HepG2 (cell line): ENCODE results near the gene CNNM3. TPM values are rescaled to one million over a fixed set of nuclear protein-coding genes. Genes with fewer than 3 reads are reported as not detected.
A peak's percentile ranks its signal among the peaks of the same experiment; 100 is the strongest.

Source experiments
- ATAC-seq: fragments of 200-7000 bp; cut with Tn5 transposase; 3 replicates; pipeline ENCODE4 v1.9.1; 2020; ENCODE audit warnings: mild to moderate bottlenecking, moderate library complexity
- BruUV-seq: library from RNA; stranded (reverse); fragments of 400-500 nt; replicated peaks from 2 replicates; lab custom pipeline; 2021; lab: Mats Ljungman, UMichigan
- CTCF ChIA-PET: fragments of 300-600 bp; formaldehyde crosslinking; extraction: SDS; loops from one replicate; lab custom pipeline; 2021; ENCODE audit warnings: low total read pairs, inconsistent platforms, low intra/inter-chr PET ratio; lab: Yijun Ruan, JAX
- POLR2A ChIA-PET: fragments of 350-600 bp; sonication (Branson Sonifier 250); formaldehyde crosslinking; loops from one replicate; lab custom pipeline; 2020; ENCODE audit warnings: antibody characterized with exemption, inconsistent platforms; lab: Yijun Ruan, JAX
- DNase-seq: peaks from one replicate; pipeline ENCODE4 v3.0.0-alpha.2; 2015; ENCODE audit warnings: low spot score
- FAIRE-seq: peaks from 3 replicates; lab custom pipeline; 2011; peaks lifted over from hg19 to GRCh38; lab: Jason Lieb, UNC
- H2AFZ ChIP-seq: one replicate; pipeline ENCODE4 v1.6.1; 2011; ENCODE audit warnings: low read length, inconsistent platforms
- H3K27ac ChIP-seq: fragments of 300-600 bp; 3 replicates; pipeline ENCODE4 v1.8.0; 2011; ENCODE audit warnings: mixed run types, mild to moderate bottlenecking, mixed read lengths, low read length, inconsistent platforms; ENCODE audit not compliant: insufficient read depth; ENCODE audit errors: extremely low read length
- H3K27me3 ChIP-seq, 2 experiments: fragments of 200-600 bp in 1 of 2; 2 replicates in 1 of 2; 3 replicates in 1 of 2; pipeline versions ENCODE4 v1.6.0 to v1.8.0; 2011; ENCODE audit warnings: low read length in 2 of 2, mild to moderate bottlenecking in 2 of 2, moderate library complexity in 2 of 2, inconsistent platforms in 1 of 2; ENCODE audit not compliant: insufficient read depth in 2 of 2, control insufficient read depth in 1 of 2
- H3K36me3 ChIP-seq, 2 experiments: fragments of 200-600 bp in 1 of 2; replicated peaks in 1 of 2; 2 replicates in 1 of 2; 3 replicates in 1 of 2; pipeline versions ENCODE4 v1.5.1 to v1.8.0; 2011; ENCODE audit warnings: low read length in 2 of 2, inconsistent platforms in 1 of 2; ENCODE audit not compliant: insufficient read depth in 2 of 2, control insufficient read depth in 1 of 2
- H3K4me1 ChIP-seq: 2 replicates; pipeline ENCODE4 v1.5.1; 2012; ENCODE audit warnings: low read length, inconsistent platforms; ENCODE audit not compliant: insufficient read depth
- H3K4me2 ChIP-seq: 2 replicates; pipeline ENCODE4 v1.6.0; 2011; ENCODE audit warnings: low read depth, low read length, inconsistent platforms
- H3K4me3 ChIP-seq, 3 experiments: fragments of 200-600 bp in 1 of 3; sonication (generic), shearing (Covaris generic) in 1 of 3; replicated peaks in 1 of 3; 2 replicates each; pipeline ENCODE4 v1.5.1; 2011 to 2016; ENCODE audit warnings: low read length in 3 of 3, inconsistent platforms in 2 of 3, low read depth in 2 of 3, mild to moderate bottlenecking in 2 of 3, control low read depth in 1 of 3, mixed read lengths in 1 of 3; ENCODE audit not compliant: insufficient read depth in 1 of 3
- H3K79me2 ChIP-seq: one replicate; pipeline ENCODE4 v1.6.1; 2011; ENCODE audit warnings: low read length, inconsistent platforms; ENCODE audit not compliant: insufficient read depth
- H3K9ac ChIP-seq: 2 replicates; pipeline ENCODE4 v1.6.0; 2011; ENCODE audit warnings: mild to moderate bottlenecking, low read depth, low read length, inconsistent platforms; ENCODE audit not compliant: insufficient read depth
- H3K9me3 ChIP-seq: 2 replicates; pipeline ENCODE4 v1.5.1; 2012; ENCODE audit warnings: mild to moderate bottlenecking, low read length
- H4K20me1 ChIP-seq: 2 replicates; pipeline ENCODE4 v1.6.0; 2011; ENCODE audit warnings: inconsistent platforms, mild to moderate bottlenecking, low read length, moderate library complexity; ENCODE audit not compliant: insufficient read depth
- AGO2 ChIP-seq: fragments of 200-400 bp; formaldehyde crosslinking; optimal IDR thresholded peaks from 2 replicates; pipeline ENCODE3; 2017; ENCODE audit warnings: mild to moderate bottlenecking, low read depth, low read length, moderate library complexity
- FOSL1 ChIP-seq: sonication (generic); formaldehyde crosslinking; IDR thresholded peaks from 2 replicates; pipeline ENCODE4 v1.9.0; 2021; ENCODE audit warnings: missing genetic modification reagents, borderline replicate concordance
- FOXO1 ChIP-seq: sonication (generic); formaldehyde crosslinking; IDR thresholded peaks from 2 replicates; pipeline ENCODE4 v1.4.0; 2020; ENCODE audit warnings: missing genetic modification reagents
- REL ChIP-seq: sonication (generic); formaldehyde crosslinking; conservative IDR thresholded peaks from 2 replicates; pipeline ENCODE4 v1.8.0; 2022; ENCODE audit warnings: mild to moderate bottlenecking, missing genetic modification reagents, moderate library complexity
- SMARCC2 ChIP-seq: fragments of 450-650 bp; IDR thresholded peaks from 2 replicates; pipeline ENCODE4 v1.6.1; 2017; ENCODE audit warnings: antibody characterized with exemption, mild to moderate bottlenecking
- TBL1XR1 ChIP-seq: fragments of 150-350 bp; IDR thresholded peaks from 2 replicates; pipeline ENCODE4 v1.6.1; 2014; ENCODE audit warnings: borderline replicate concordance, low read length; ENCODE audit not compliant: partially characterized antibody
- THYN1 ChIP-seq: sonication (generic); formaldehyde crosslinking; IDR thresholded peaks from 2 replicates; pipeline ENCODE4 v1.8.1; 2023; ENCODE audit warnings: low read depth, mild to moderate bottlenecking, moderate library complexity, missing genetic modification reagents, borderline replicate concordance
- ZNF234 ChIP-seq: sonication (generic); formaldehyde crosslinking; conservative IDR thresholded peaks from 2 replicates; pipeline ENCODE4 v1.5.1; 2020; ENCODE audit warnings: mild to moderate bottlenecking, missing genetic modification reagents
- ZNF260 ChIP-seq: sonication (generic); formaldehyde crosslinking; IDR thresholded peaks from 2 replicates; pipeline ENCODE4 v1.4.0; 2020; ENCODE audit warnings: missing genetic modification reagents, low read depth, mild to moderate bottlenecking, borderline replicate concordance
- ZNF383 ChIP-seq: sonication (generic); formaldehyde crosslinking; IDR thresholded peaks from 2 replicates; pipeline ENCODE4 v1.4.0; 2020; ENCODE audit warnings: missing genetic modification reagents, mild to moderate bottlenecking, borderline replicate concordance
- ZNF501 ChIP-seq: sonication (generic); formaldehyde crosslinking; IDR thresholded peaks from 2 replicates; pipeline ENCODE4 v1.5.1; 2020; ENCODE audit warnings: mild to moderate bottlenecking, moderate library complexity, missing genetic modification reagents
- ZNF768 ChIP-seq: sonication (generic); formaldehyde crosslinking; IDR thresholded peaks from 2 replicates; pipeline ENCODE4 v1.4.0; 2020; ENCODE audit warnings: missing genetic modification reagents
- WGBS: methylation state at CpG from one replicate; pipeline ENCODE4 v1.1.6; 2017; ENCODE audit warnings: low lambda C conversion rate; 5-methylcytosine and 5-hydroxymethylcytosine counted together
- in situ Hi-C: cut with HindIII; loops from 2 replicates; pipeline ENCODE4 v1.10.0; 2017; ENCODE audit warnings: low pct_unique_long_range_greater_than_20kb; ENCODE audit not compliant: extremely low pct_ligation_motif_present
- intact Hi-C: fragments of 100-400 bp; cut with micrococcal nuclease; formaldehyde crosslinking; loops from one replicate; pipeline ENCODE4 v1.10.0; 2022; ENCODE audit not compliant: unreplicated experiment
- polyA plus RNA-seq, 8 experiments: library from polyadenylated mRNA; depleted of rRNA in 3 of 8; stranded (reverse) in 7 of 8; unstranded in 1 of 8; fragments of >200 nt; fragmentation: Illumina TruSeq in 4 of 8; extraction: Trizol in 4 of 8; gene quantifications; 2 replicates each; pipeline versions ENCODE4 v1.2.1 to v1.2.3, GENCODE V29; 2011 to 2016; ENCODE audit warnings: low read depth in 4 of 8, missing spikeins in 1 of 8, mixed read lengths in 1 of 8; ENCODE audit not compliant: insufficient read depth in 1 of 8
- total RNA-seq, 5 experiments: library from RNA; depleted of rRNA; stranded (reverse); fragments of >200 nt; fragmentation: Illumina TruSeq; extraction: Trizol; gene quantifications; 2 replicates each; pipeline ENCODE4 v1.2.3, GENCODE V29; 2016; ENCODE audit warnings: low read depth in 1 of 5
- TF ChIP-seq, protein P1 (sequence below): sonication (generic); formaldehyde crosslinking; IDR thresholded peaks from 2 replicates; pipeline ENCODE4 v1.4.0; 2020; ENCODE audit warnings: mild to moderate bottlenecking, missing genetic modification reagents, borderline replicate concordance
- TF ChIP-seq, protein P2 (sequence below): sonication (generic); formaldehyde crosslinking; IDR thresholded peaks from 2 replicates; pipeline ENCODE4 v1.4.0; 2020; ENCODE audit warnings: mild to moderate bottlenecking, missing genetic modification reagents
- TF ChIP-seq, protein P3 (sequence below): sonication (generic); formaldehyde crosslinking; IDR thresholded peaks from 2 replicates; pipeline ENCODE4 v1.4.0; 2020; ENCODE audit warnings: missing genetic modification reagents, borderline replicate concordance

CNNM3 gene
- total and polyA plus RNA-seq, 2 of the 13 experiments (the other 11 are each of a cell fraction or from before 2014, with no cell fraction given) = 21.2 to 27.9 TPM

DNA sequence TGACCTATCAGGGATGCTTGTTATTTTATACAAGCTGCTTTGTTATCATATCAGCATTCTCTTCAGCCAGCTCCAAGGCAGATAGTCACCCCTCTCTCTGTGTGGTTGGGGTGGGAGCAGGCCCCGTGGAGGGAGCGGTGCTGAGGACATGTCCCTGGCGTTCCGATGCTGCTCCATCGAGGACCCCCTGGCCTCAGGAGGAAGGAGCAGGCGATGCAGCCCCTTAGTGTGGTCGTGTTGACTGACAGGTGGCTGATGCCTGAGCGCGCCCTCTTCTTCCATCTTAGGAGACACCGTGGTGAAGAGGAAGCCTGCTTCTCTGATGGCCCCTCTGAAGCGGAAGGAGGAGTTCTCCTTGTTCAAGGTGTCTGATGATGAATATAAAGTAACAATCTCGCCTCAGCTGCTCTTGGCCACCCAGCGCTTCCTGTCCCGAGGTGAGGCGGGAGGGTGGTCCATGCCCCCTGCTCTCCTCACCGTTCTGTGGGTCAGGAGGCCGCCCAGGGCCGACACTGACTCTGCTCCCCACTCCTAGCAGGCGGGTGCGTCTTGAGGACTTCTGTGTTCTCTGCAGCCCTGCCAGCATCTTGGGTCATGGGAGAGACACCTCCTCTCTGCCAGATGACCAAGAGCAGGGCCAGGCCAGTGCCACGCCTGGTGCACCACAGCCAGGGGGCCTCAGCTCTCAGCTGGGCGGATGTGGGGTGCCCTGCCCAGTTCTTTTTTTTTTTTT lies 10.6 kb downstream of the CNNM3 start:
- peaks cover 39% of the 10 kb centered on the region for H3K79me2 ChIP-seq
- H3K9ac ChIP-seq = no peak overlapping the region
- no peaks in the 10 kb centered on the region for H3K27me3 ChIP-seq
- intact Hi-C loops = no loop called here
- CTCF ChIA-PET = no interaction called here
- H2AFZ ChIP-seq = no peak overlapping the region
- DNase-seq (no peak), ATAC-seq (no peak), FAIRE-seq (no peak)
- no peaks in the 10 kb centered on the region for H3K9me3 ChIP-seq
- POLR2A ChIA-PET = no interaction called here
- H3K4me3 ChIP-seq = no peak overlapping the region
- in situ Hi-C loops = no loop called here
- H3K4me1 ChIP-seq = peaks cover 29% of the 10 kb centered on the region
- no peak overlapping the region for H3K27ac ChIP-seq
- no peak overlapping the region for H3K4me2 ChIP-seq
- peaks cover 53 to 88% of the 10 kb centered on the region in 2 experiments for H3K36me3 ChIP-seq
- no TSS peak for BruUV-seq
- WGBS = 98% methylated on average over 20 of the region's 22 CpGs
- peaks cover 40% of the 10 kb centered on the region for H4K20me1 ChIP-seq
- no peak for TF ChIP-seq FOSL1 (CRISPR knock-in tag)
- TF ChIP-seq ZNF501 = no peak
- no peak for TF ChIP-seq FOXO1 (CRISPR knock-in tag)
- TF ChIP-seq TBL1XR1 = no peak
- TF ChIP-seq REL (CRISPR knock-in tag) = no peak
- TF ChIP-seq AGO2 = peak; percentile 75
- TF ChIP-seq SMARCC2 = no peak
- TF ChIP-seq ZNF383 (CRISPR knock-in tag) = no peak
- 0 out of 2 replicates have a peak, but pooled peaks have one; percentile 9 for TF ChIP-seq ZNF768 (CRISPR knock-in tag)
- TF ChIP-seq THYN1 (CRISPR knock-in tag) = no peak
- TF ChIP-seq, protein P1, sequence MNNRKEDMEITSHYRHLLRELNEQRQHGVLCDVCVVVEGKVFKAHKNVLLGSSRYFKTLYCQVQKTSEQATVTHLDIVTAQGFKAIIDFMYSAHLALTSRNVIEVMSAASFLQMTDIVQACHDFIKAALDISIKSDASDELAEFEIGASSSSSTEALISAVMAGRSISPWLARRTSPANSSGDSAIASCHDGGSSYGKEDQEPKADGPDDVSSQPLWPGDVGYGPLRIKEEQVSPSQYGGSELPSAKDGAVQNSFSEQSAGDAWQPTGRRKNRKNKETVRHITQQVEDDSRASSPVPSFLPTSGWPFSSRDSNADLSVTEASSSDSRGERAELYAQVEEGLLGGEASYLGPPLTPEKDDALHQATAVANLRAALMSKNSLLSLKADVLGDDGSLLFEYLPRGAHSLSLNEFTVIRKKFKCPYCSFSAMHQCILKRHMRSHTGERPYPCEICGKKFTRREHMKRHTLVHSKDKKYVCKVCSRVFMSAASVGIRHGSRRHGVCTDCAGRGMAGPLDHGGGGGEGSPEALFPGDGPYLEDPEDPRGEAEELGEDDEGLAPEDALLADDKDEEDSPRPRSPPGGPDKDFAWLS (CRISPR knock-in tag) = no peak
- no peak for TF ChIP-seq ZNF234 (CRISPR knock-in tag)
- TF ChIP-seq, protein P2, sequence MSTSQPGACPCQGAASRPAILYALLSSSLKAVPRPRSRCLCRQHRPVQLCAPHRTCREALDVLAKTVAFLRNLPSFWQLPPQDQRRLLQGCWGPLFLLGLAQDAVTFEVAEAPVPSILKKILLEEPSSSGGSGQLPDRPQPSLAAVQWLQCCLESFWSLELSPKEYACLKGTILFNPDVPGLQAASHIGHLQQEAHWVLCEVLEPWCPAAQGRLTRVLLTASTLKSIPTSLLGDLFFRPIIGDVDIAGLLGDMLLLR (CRISPR knock-in tag) = no peak
- TF ChIP-seq, protein P3, sequence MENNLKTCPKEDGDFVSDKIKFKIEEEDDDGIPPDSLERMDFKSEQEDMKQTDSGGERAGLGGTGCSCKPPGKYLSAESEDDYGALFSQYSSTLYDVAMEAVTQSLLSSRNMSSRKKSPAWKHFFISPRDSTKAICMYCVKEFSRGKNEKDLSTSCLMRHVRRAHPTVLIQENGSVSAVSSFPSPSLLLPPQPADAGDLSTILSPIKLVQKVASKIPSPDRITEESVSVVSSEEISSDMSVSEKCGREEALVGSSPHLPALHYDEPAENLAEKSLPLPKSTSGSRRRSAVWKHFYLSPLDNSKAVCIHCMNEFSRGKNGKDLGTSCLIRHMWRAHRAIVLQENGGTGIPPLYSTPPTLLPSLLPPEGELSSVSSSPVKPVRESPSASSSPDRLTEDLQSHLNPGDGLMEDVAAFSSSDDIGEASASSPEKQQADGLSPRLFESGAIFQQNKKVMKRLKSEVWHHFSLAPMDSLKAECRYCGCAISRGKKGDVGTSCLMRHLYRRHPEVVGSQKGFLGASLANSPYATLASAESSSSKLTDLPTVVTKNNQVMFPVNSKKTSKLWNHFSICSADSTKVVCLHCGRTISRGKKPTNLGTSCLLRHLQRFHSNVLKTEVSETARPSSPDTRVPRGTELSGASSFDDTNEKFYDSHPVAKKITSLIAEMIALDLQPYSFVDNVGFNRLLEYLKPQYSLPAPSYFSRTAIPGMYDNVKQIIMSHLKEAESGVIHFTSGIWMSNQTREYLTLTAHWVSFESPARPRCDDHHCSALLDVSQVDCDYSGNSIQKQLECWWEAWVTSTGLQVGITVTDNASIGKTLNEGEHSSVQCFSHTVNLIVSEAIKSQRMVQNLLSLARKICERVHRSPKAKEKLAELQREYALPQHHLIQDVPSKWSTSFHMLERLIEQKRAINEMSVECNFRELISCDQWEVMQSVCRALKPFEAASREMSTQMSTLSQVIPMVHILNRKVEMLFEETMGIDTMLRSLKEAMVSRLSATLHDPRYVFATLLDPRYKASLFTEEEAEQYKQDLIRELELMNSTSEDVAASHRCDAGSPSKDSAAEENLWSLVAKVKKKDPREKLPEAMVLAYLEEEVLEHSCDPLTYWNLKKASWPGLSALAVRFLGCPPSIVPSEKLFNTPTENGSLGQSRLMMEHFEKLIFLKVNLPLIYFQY = no peak
- TF ChIP-seq ZNF260 = no peak
